ENCODE data around the gene CLCF1.

The CLCF1 gene

DNA sequence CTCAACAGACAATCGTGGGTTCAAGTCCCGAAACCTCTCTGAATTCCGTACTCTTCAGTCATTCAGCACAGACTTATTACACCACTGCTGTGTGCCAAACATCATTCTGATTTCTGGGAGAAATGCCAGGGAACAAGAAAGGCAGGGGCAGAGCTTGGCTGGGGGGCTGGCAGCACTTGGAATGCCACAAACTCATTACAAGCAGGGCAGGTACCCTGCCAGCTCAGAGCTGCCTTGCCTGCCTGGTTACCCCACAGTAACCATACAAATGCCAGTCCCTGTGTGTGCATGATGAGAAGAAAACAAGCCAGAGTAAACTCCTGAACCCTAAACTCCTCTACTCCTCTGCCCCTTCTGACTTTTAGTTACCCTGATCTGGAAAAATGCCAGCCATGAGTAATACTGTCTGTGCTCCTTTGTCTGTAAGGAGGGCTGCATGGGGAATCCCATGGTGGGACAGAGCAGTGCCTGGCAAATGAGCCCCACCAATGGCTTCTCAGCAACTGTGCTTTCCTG is 11.5 kb upstream of the CLCF1 start:
- H3K36me3 ChIP-seq (ENCODE audit: control insufficient read depth in 1 of 2, insufficient read depth in 2 of 2, low read length in 2 of 2), result no peaks in the 10 kb centered on the region
- H3K27me3 ChIP-seq (ENCODE audit: control insufficient read depth in 1 of 2, insufficient read depth in 2 of 2, low read length in 2 of 2), result peaks cover 0 to 6% of the 10 kb centered on the region in 2 donors
- no peaks in the 10 kb centered on the region for H3K9me3 ChIP-seq (ENCODE audit: control insufficient read depth in 1 of 2, low read length in 2 of 2)
- H3K9ac ChIP-seq (ENCODE audit: low read depth in 1 of 2, low read length in 2 of 2), result no peak overlapping the region
- peaks cover 0 to 10% of the 10 kb centered on the region in 2 donors for H3K4me1 ChIP-seq (ENCODE audit: control insufficient read depth in 1 of 2, insufficient read depth in 2 of 2, low read length in 2 of 2)
- no peak overlapping the region for H3K27ac ChIP-seq (ENCODE audit: low read depth, low read length)
- no peak overlapping the region for H3K4me3 ChIP-seq (ENCODE audit: low read depth in 1 of 2, low read length in 2 of 2)

DNA sequence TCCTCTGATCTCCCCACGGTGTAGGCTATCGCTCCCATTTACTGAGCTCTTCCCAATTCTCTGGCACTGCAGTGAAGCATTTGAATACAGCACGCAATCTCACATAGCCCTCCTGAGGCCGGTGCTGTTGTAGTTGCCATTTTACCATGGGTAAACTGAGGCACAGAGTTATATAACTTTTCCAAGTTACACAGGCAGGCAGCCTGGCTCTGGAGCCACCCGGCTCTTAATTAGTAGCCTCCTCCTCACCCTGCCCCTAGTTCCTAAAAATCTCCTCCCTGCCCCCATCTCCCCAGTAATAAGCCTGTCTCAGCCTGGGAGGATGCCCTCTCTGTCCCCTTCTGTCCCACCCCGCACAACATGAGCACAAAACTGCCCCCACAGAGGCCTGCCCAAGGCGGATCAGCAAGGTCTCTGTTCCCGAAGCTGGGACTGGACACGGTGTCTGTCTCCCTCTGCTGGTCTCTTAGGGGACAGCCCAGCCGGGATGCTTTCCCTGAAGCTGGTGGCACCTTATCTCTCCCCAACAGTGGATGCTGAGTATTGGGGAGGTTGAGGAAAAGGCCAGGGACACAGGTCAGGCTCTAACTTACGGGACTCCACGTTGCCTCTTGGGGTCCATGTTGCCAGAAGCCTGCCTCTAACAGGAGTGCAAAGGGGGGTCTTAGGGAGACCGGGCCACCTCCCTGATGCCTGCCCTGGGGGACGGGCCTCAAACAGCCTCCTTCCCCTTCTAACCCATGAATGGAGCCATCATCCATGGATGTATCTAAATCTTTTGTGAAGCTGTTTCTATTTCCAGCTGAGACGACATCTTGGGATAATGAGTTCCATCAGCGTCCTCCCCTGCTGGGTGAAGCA is 9.1 kb upstream of the CLCF1 start:
- Histone ChIP-seq H3K36me3 (ENCODE audit: control insufficient read depth in 1 of 2, insufficient read depth in 2 of 2, low read length in 2 of 2) (no peaks in the 10 kb centered on the region), H3K4me1 (ENCODE audit: control insufficient read depth in 1 of 2, insufficient read depth in 2 of 2, low read length in 2 of 2) (peaks cover 0 to 6% of the 10 kb centered on the region in 2 donors), H3K9ac (ENCODE audit: low read depth in 1 of 2, low read length in 2 of 2) (peak overlapping the region in 1 of 2 donors; percentile 9), H3K27me3 (ENCODE audit: control insufficient read depth in 1 of 2, insufficient read depth in 2 of 2, low read length in 2 of 2) (peaks cover 0 to 6% of the 10 kb centered on the region in 2 donors), H3K9me3 (ENCODE audit: control insufficient read depth in 1 of 2, low read length in 2 of 2) (no peaks in the 10 kb centered on the region), H3K27ac (ENCODE audit: low read depth, low read length) (no peak overlapping the region), H3K4me3 (ENCODE audit: low read depth in 1 of 2, low read length in 2 of 2) (no peak overlapping the region)

DNA sequence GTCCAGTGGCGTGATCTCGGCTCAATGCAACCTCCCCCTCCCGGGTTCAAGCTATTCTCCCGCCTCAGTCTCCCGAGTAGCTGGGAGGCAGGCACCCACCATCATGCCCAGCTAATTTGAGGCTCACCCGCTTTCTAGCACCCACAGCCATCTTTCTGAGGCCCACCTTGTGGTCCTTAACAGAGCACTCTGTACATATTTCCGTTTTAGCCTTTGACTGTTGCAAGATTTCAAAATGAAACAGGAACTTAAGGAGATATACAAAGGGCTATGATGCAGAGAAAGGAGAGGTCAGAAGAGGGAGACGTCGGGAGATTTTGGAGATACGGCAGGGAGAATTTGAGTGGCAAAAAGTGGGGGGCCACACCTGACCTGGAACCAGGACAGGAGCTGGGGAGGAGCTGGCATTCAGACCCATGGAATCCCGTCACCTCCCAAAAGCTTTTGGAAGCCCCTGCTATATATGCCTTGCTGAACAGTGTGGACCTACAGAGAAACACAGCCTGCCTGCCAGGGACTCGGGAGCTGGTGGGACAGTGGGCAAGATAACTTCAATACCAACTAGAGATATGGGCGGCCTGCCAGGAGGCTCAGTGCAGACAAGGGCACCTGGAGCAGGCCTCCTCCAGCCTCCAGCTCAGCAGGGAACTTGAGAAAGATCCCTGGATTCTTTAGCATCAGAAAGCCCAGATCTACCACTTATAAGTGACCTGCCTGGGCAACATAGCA is 8.0 kb upstream of the CLCF1 start:
- H3K36me3 ChIP-seq (ENCODE audit: control insufficient read depth in 1 of 2, insufficient read depth in 2 of 2, low read length in 2 of 2), result no peaks in the 10 kb centered on the region
- no peak overlapping the region for H3K27ac ChIP-seq (ENCODE audit: low read depth, low read length)
- peaks cover 0 to 6% of the 10 kb centered on the region in 2 donors for H3K4me1 ChIP-seq (ENCODE audit: control insufficient read depth in 1 of 2, insufficient read depth in 2 of 2, low read length in 2 of 2)
- no peaks in the 10 kb centered on the region for H3K9me3 ChIP-seq (ENCODE audit: control insufficient read depth in 1 of 2, low read length in 2 of 2)
- no peak overlapping the region for H3K4me3 ChIP-seq (ENCODE audit: low read depth in 1 of 2, low read length in 2 of 2)
- H3K9ac ChIP-seq (ENCODE audit: low read depth in 1 of 2, low read length in 2 of 2), result no peak overlapping the region
- peaks cover 0 to 6% of the 10 kb centered on the region in 2 donors for H3K27me3 ChIP-seq (ENCODE audit: control insufficient read depth in 1 of 2, insufficient read depth in 2 of 2, low read length in 2 of 2)

DNA sequence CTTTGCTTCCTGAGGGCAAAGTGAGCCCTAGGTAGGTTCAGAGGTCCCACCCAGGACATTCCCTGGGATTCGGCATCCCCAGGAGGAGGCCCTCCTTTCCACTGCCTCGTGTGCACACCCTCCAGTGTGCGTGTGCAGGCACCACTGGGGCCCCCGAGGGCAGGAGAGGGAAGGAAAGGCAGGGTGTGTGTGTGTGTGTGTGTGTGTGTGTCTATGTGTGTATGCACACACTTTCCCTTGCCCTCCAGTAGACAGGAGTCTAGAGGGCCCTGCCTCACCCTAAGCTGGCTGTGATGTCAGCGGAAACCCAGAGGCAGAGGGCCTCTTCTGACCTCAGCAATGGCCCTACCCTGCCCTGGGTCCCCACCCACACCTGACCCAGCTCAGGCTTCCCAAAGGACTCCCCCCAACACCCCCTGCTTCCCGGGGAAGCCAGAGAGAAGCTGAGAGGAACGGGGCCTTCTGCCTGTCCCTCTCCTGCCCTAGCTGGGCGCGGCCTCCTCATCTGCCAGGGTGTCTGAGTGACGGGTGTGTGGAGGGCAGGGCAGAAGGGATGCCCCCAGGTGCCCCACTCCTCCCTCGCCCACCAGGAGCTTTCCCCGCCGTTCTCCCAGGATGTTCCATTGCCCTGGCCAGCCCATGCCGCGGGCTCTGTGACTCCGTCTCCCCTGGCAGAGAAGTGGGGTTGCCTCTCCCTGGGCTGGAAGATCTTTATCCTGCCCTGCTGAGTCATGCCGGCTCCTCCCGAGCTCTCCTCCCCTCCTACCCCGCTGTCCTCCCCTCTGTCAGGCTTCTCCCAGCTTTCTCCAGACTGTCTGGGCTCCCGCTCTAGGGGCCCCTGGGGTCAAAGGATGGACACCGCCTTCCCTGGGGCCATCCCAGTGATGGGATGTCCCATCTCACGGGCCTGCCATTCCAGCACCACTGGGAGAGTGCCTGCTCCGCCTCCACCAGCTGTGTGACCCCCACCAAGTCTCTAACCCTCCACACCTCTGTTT is 6.0 kb upstream of the CLCF1 start:
- Histone ChIP-seq H3K27me3 (ENCODE audit: control insufficient read depth in 1 of 2, insufficient read depth in 2 of 2, low read length in 2 of 2) (no peaks in the 10 kb centered on the region), H3K9me3 (ENCODE audit: control insufficient read depth in 1 of 2, low read length in 2 of 2) (no peaks in the 10 kb centered on the region), H3K27ac (ENCODE audit: low read depth, low read length) (no peak overlapping the region), H3K4me1 (ENCODE audit: control insufficient read depth in 1 of 2, insufficient read depth in 2 of 2, low read length in 2 of 2) (peaks cover 5 to 10% of the 10 kb centered on the region in 2 donors), H3K36me3 (ENCODE audit: control insufficient read depth in 1 of 2, insufficient read depth in 2 of 2, low read length in 2 of 2) (no peaks in the 10 kb centered on the region), H3K4me3 (ENCODE audit: low read depth in 1 of 2, low read length in 2 of 2) (no peak overlapping the region), H3K9ac (ENCODE audit: low read depth in 1 of 2, low read length in 2 of 2) (no peak overlapping the region)

DNA sequence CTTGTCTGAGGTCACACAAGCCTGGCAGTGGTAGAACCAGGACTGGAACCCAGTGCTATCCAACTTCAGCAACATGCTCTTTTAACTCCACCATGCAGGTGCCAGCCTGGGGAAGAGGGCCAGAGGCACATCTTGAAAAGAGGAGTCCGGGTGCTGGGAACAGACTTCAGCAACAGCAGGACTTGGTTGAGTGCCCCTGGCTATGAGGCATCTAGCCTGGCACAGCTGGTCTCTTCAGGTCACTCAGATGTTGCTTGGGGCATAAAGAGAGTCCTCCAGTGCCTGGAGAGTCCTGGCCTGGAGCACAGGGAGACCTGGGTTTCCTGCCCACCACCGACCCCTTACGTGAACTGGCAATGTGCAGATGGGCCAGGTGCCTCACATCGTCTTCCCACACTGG is 5.1 kb upstream of the CLCF1 start:
- no peaks in the 10 kb centered on the region for H3K36me3 ChIP-seq (ENCODE audit: control insufficient read depth in 1 of 2, insufficient read depth in 2 of 2, low read length in 2 of 2)
- no peaks in the 10 kb centered on the region for H3K27me3 ChIP-seq (ENCODE audit: control insufficient read depth in 1 of 2, insufficient read depth in 2 of 2, low read length in 2 of 2)

DNA sequence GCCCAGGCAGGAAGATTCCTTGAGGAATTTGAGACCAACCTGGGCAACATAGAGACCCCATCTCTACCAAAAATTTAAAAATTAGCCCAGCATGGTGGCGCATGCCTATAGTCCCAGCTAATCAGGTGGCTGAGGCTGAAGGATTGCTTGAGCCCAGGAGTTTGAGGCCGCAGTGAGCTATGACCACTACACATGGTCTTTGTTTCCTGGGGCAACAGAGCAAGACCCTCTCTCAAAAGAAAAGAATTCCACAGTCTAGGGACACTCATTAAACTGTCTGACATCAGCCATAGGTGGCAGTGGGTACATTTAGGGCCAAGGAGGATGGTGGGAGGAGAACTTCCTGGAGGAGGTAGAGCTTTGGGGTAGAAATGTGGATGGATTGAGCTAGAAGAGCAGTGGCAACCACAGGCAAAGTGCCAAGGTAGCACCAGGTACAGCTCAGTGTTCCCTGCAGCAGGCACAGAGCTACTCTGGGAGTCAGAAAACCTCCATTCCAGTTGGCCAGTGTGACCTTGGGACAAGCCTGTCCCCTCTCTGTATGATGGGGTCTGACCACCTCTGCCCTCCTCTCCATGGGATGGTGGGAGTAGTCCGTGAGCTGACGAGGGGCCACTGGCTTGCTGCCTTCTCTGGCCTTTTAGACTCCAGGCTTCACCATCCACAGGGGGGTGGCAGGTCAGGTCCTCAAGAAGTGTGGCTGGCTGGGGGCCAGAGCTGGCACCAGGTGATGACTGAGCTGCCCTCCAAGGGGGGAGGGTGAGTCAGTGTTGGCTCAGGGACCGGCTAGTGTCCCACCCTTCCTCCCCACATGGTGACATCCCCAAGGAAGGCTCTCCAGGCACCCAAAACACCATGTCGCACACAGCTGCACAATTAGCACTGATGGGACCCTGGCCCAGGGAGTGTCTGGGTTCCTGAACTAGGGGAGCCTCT is 3.7 kb upstream of the CLCF1 start:
- Histone ChIP-seq H3K4me3 (ENCODE audit: low read depth in 1 of 2, low read length in 2 of 2) (no peak overlapping the region), H3K9me3 (ENCODE audit: control insufficient read depth in 1 of 2, low read length in 2 of 2) (no peaks in the 10 kb centered on the region), H3K36me3 (ENCODE audit: control insufficient read depth in 1 of 2, insufficient read depth in 2 of 2, low read length in 2 of 2) (no peaks in the 10 kb centered on the region), H3K27ac (ENCODE audit: low read depth, low read length) (no peak overlapping the region), H3K27me3 (ENCODE audit: control insufficient read depth in 1 of 2, insufficient read depth in 2 of 2, low read length in 2 of 2) (no peaks in the 10 kb centered on the region), H3K9ac (ENCODE audit: low read depth in 1 of 2, low read length in 2 of 2) (no peak overlapping the region), H3K4me1 (ENCODE audit: control insufficient read depth in 1 of 2, insufficient read depth in 2 of 2, low read length in 2 of 2) (peaks cover 13 to 15% of the 10 kb centered on the region in 2 donors)

More for the DNA sequence above, 5.1 kb upstream of the CLCF1 start:
- peaks cover 12 to 18% of the 10 kb centered on the region in 2 donors for H3K4me1 ChIP-seq (ENCODE audit: control insufficient read depth in 1 of 2, insufficient read depth in 2 of 2, low read length in 2 of 2)
- H3K9ac ChIP-seq (ENCODE audit: low read depth in 1 of 2, low read length in 2 of 2), result no peak overlapping the region
- H3K9me3 ChIP-seq (ENCODE audit: control insufficient read depth in 1 of 2, low read length in 2 of 2), result no peaks in the 10 kb centered on the region
- no peak overlapping the region for H3K4me3 ChIP-seq (ENCODE audit: low read depth in 1 of 2, low read length in 2 of 2)
- H3K27ac ChIP-seq (ENCODE audit: low read depth, low read length), result no peak overlapping the region

DNA sequence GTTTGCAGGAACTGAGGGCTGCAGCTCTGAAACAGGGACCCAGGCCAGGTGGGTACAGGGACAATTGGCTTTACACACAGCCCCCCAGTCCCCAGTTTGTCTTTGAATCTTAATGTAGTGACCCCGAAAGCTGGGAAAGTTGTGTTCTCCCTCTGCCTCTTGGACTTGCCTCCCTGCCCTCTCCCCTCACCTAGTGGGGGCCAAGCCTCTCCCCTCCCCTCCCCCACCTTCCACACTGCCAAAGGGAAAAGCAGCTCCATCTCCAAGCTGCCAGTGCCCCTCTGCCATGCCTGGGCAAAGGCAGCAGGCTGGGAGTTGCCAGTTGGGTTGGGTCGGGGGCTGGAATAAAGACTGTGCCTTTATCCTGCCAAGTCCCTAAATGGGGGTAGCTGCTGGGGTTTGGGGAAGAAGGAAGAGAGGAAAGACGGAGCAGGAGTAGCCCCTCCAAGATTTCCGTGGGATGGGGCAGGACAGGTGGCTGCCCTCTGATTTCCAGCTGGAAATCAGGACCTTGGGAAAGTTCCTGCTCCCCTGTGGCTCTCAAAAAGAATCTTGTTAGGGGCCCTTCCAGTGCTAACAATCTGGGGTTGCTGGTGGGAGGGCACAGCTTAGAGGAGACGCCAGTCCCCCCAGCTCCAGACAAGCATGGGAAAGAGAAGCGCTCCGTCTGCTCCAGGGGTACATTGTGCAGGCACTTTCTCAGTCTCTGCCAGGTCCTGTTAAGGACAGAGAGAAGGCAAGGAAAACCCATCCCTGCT is 2.8 kb upstream of the CLCF1 start:
- H3K4me1 ChIP-seq (ENCODE audit: control insufficient read depth in 1 of 2, insufficient read depth in 2 of 2, low read length in 2 of 2), result peaks cover 22 to 23% of the 10 kb centered on the region in 2 donors
- H3K9me3 ChIP-seq (ENCODE audit: control insufficient read depth in 1 of 2, low read length in 2 of 2), result no peaks in the 10 kb centered on the region
- no peaks in the 10 kb centered on the region for H3K36me3 ChIP-seq (ENCODE audit: control insufficient read depth in 1 of 2, insufficient read depth in 2 of 2, low read length in 2 of 2)
- H3K9ac ChIP-seq (ENCODE audit: low read depth in 1 of 2, low read length in 2 of 2), result no peak overlapping the region
- H3K27ac ChIP-seq (ENCODE audit: low read depth, low read length), result no peak overlapping the region
- no peak overlapping the region for H3K4me3 ChIP-seq (ENCODE audit: low read depth in 1 of 2, low read length in 2 of 2)
- H3K27me3 ChIP-seq (ENCODE audit: control insufficient read depth in 1 of 2, insufficient read depth in 2 of 2, low read length in 2 of 2), result no peaks in the 10 kb centered on the region

DNA sequence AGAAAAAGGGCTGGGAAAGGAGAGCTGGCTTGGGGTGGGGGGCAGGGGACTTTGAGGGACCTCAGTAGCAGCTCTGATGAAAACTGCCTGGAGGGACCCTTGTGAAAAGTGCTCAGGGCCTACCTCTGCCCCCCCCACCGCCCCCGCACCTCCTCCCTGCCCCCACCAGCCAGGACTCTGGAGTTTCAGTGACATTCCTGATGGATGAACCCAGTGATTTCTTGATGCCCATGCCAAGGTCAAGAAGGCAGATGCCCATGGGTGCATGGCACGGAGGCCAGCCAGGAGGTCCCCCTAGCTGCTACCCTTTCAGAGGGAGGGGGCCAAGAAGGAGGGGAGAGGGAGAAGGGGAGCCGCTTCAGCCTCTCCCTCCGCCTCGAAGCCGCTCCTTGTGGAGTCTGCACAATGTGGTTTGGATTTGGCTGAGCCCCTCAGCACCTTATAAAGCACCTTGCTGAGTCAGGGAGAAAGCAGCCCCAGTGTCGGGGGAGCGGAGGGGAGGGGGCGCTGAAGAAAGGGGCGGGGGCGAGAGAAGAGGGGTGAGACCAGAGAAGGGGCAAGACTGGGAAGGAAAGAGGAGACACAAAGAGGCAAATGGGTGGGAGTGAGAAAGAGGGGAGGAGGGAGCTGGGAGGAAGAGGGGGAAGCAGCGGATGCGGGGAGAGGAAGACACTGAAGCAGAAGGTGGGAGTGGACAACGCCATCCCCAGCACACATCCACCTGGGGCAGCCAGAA is 2.1 kb upstream of the CLCF1 start:
- Histone ChIP-seq H3K4me1 (ENCODE audit: control insufficient read depth in 1 of 2, insufficient read depth in 2 of 2, low read length in 2 of 2) (peaks cover 25 to 31% of the 10 kb centered on the region in 2 donors), H3K9ac (ENCODE audit: low read depth in 1 of 2, low read length in 2 of 2) (no peak overlapping the region), H3K27ac (ENCODE audit: low read depth, low read length) (no peak overlapping the region), H3K36me3 (ENCODE audit: control insufficient read depth in 1 of 2, insufficient read depth in 2 of 2, low read length in 2 of 2) (no peaks in the 10 kb centered on the region), H3K27me3 (ENCODE audit: control insufficient read depth in 1 of 2, insufficient read depth in 2 of 2, low read length in 2 of 2) (no peaks in the 10 kb centered on the region), H3K9me3 (ENCODE audit: control insufficient read depth in 1 of 2, low read length in 2 of 2) (no peaks in the 10 kb centered on the region), H3K4me3 (ENCODE audit: low read depth in 1 of 2, low read length in 2 of 2) (no peak overlapping the region)
